ELR (cell line): ENCODE measurements around the gene TTC23L.
A peak's percentile ranks its signal among the peaks of the same experiment; 100 is the strongest.
"Not testable (repeated sequence)": the region's sequence is repeated elsewhere in the genome, so short reads cannot be mapped to it uniquely, and the experiment has no call there.

ENCODE experiments used
- DNase-seq: peaks from one replicate; pipeline ENCODE4 v3.0.0-alpha.2; 2015; ENCODE audit warnings: low read depth

TTC23L gene, protein sequence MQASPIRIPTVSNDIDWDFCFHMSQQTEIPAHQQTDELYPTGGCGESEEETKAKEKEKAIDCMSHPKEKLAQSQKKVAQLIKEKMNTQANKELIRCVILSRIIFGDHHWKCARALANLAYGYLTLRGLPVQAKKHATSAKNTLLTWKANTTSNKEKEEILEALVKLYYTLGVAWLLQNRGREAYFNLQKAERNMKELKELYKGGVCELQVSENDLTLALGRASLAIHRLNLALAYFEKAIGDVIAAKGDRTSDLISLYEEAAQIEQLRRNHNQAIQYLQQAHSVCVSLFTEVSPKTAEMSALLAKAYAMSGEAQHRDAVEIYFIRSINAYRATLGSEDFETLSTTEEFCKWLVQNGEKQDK

GRCh38 chr5:34838785-34839714 is at the start of gene TTC23L:
Gene TTC23L, plus strand, starts transcription at chr5:34839164. Its CDS starts 1,508 bp downstream, at chr5:34840672.
- peak; percentile 90 for DNase-seq

DNA sequence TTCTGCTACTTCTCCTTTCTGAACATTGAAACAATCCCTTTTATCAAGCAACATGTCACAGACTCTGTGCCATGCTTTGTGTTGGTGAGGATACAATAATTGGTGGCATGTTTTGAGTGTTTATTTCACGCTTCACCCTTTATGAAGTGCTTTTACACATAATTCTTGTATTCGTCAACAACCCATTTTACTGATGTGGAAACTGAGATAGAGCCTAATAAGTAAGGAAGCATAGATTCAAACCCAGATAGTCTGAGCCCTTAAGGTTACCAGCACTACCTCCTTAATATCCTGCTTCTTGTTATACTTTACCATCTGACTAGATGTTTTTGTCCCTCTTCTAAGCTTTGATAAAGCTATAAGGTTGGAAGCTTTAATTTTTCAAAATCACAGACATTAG is 49.3 kb upstream of the TTC23L start:
- DNase-seq, result no peak

DNA sequence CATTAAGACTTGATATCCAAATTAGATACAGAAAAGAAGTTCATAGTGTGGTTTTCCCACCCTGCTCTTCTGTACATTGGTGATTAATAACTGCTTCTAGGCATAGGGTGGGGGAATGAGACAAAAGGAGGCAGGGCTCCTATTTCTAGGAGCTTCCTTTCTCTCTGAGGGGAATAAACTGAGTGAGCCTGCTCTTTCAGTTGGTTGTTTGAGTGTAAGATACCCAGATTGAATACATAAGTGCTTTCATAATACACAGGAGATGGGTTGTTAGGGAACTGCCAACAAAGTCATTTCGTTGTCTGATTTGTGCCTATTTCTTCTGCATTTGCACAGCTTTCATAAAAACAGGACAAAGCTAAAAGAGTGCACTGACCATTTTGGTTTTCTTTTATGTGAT is 48.9 kb upstream of the TTC23L start:
- DNase-seq, result no peak

DNA sequence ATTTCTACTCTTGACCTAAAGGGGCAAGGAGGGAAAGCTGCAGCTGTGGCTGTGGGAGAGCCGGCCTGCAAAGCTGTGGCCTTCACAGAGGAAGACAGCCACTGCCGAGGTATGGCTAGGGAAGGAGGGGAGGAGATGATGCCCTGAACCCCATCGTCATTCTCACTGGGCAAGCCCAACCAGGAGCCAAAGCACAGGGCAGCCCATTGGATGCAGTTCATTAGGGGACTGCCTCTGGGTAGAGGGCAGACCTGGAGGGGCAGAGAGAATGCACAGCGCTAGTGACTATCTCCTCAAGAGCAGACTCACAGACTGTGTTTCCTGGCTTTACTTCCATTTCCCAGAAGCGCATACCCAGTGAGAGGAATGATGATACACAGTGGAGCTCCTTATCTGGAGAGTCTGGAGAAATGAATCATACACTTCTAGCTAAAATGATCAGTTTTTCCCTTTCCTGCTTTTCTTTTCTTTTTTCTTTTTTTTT is 47.2 kb upstream of the TTC23L start:
- DNase-seq, result peak; percentile 24

- DNase-seq, result no peak
Observed at GRCh38 chr5:34802834-34803563, 36.0 kb upstream of the TTC23L start.

- no peak for DNase-seq
Observed at GRCh38 chr5:34803974-34804732, 34.8 kb upstream of the TTC23L start.

GRCh38 chr5:34804913-34805312 is 34.1 kb upstream of the TTC23L start:
- DNase-seq, result no peak

GRCh38 chr5:34806532-34806931 is 32.4 kb upstream of the TTC23L start:
- no peak for DNase-seq

DNA sequence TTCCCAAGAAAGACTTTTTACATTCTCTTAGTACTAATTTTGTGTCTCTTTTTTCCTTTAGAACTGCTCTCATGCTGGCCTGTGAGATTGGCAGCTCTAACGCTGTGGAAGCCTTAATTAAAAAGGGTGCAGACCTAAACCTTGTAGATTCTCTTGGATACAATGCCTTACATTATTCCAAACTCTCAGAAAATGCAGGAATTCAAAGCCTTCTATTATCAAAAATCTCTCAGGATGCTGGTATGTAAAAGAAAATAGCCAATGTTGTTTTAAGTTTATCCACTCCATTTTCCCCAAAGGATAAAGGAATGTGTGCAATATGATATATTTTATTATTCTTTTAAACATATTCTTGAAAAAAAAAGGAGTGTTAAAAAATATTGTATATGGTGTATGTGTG is 27.3 kb upstream of the TTC23L start:
- no peak for DNase-seq

- DNase-seq, result no peak
Observed at GRCh38 chr5:34813509-34813908, 25.5 kb upstream of the TTC23L start.

- no peak for DNase-seq
Observed at GRCh38 chr5:34817558-34818351, 21.2 kb upstream of the TTC23L start.

DNA sequence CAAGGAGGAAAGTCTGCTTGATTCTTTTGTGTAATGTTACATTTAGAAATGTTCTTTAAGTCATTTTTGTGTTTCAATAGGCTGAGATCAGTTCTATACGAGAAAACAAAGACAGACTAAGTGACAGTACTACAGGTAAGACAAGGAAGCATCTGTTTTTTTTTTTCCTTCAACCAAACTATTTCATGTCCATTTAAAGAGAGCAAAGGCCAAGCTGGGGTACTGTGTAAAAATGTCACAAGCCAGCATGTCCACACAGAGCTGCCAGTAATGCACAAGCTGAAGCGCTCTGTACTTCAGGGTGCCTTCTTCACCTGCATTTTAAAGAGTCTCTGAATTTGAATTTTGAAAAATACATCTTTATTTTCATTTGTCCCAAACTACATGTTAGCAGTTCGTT is 20.2 kb upstream of the TTC23L start:
- DNase-seq, result no peak

DNA sequence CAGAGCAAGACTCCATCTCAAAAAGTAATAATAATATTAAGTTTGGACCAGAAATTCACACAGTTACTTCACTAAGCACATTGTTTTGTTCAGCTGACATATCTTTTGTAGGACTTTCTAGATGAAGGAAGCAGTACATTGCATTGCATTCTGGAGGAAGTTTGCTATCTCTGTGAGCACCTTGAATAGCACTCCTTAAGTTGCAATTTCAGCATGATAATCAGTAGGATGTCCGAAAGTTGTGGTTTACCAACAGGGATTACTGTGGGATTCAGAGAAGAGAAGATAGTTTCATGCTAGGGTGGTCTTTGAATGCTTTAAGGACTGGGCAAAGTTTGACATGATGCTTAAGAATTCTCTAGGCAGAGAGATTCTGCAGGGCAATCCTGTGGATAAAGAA is 18.4 kb upstream of the TTC23L start:
- DNase-seq, result no peak

GRCh38 chr5:34822956-34823715 is 15.8 kb upstream of the TTC23L start:
- no peak for DNase-seq

- DNase-seq, result no peak
Observed at GRCh38 chr5:34826347-34826746, 12.6 kb upstream of the TTC23L start.

GRCh38 chr5:34827588-34828506 is 11.1 kb upstream of the TTC23L start:
- no peak for DNase-seq

- DNase-seq, result not testable (repeated sequence)
Observed at GRCh38 chr5:34830827-34831226, 8.1 kb upstream of the TTC23L start.

DNA sequence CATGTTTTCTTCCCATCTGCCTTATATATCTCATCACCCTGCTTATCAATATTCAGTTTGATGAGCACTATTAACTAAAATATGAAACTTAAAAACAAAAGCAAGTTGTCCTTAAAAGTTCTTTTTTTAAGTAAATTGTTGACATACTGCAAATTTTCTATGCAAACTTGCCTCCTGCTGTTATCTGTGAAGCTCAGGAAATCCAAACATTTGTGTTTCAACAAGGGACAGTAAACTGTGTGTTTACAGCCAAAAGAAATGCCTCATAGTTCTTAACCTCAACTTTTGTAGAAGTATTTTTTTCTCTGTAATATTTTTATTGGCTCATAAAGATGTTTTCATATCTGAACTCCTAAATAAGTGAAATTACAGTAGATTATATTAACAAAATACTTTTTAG is 7.7 kb upstream of the TTC23L start:
- no peak for DNase-seq

DNA sequence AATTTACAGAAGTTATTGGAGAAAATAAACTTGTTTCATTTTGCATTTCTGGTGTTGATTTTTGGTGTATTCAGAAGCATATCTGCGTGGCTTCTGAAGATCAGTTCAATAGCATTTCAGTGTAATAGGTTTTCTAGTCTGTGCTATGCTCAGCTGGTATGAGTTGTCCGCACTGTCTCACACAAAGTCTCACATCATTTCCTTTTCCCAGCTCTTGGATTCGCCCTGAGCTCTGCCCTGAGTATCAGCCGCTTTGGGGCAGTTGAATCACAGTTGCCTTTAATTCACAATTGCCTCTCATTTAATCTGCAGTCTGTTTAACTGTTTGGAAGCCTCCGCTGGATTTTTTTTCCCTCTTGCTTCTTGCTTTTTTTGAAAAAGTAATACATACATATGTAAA is 6.4 kb upstream of the TTC23L start:
- DNase-seq, result no peak
